GM21528 (cell line): Measurements from ENCODE around the gene DCXR.

Source experiments
- ATAC-seq: cut with Tn5 transposase; IDR thresholded peaks from one replicate; pipeline ENCODE4 v1.9.1; 2021; ENCODE audit warnings: mild to moderate bottlenecking, moderate library complexity; ENCODE audit not compliant: unreplicated experiment, low FRiP score

The DCXR gene

GRCh38 chr17:82037092-82037888, at the start of gene DCXR:
Gene DCXR, minus strand, starts transcription at chr17:82037697. Its CDS starts 15 bp downstream, at chr17:82037682.
- peak; percentile 85 for ATAC-seq

- no peak for ATAC-seq
Observed at GRCh38 chr17:82085931-82086764, 48.7 kb upstream of the DCXR start.

- no peak for ATAC-seq
Observed at GRCh38 chr17:82085031-82085861, 47.7 kb upstream of the DCXR start.

GRCh38 chr17:82084373-82085030, 47.0 kb upstream of the DCXR start:
- ATAC-seq, result no peak

GRCh38 chr17:82083533-82084359, 46.2 kb upstream of the DCXR start:
- ATAC-seq, result no peak

GRCh38 chr17:82083009-82083408, 45.5 kb upstream of the DCXR start:
- ATAC-seq, result no peak

GRCh38 chr17:82082456-82082855, 45.0 kb upstream of the DCXR start:
- ATAC-seq, result no peak

- ATAC-seq, result no peak
Observed at GRCh38 chr17:82081966-82082365, 44.5 kb upstream of the DCXR start.

GRCh38 chr17:82081546-82081945, 44.0 kb upstream of the DCXR start:
- ATAC-seq, result no peak

GRCh38 chr17:82080789-82081464, 43.4 kb upstream of the DCXR start:
- no peak for ATAC-seq

GRCh38 chr17:82080048-82080788, 42.7 kb upstream of the DCXR start:
- no peak for ATAC-seq

GRCh38 chr17:82079001-82079677, 41.6 kb upstream of the DCXR start:
- no peak for ATAC-seq

GRCh38 chr17:82078433-82078832, 40.9 kb upstream of the DCXR start:
- ATAC-seq, result no peak

- no peak for ATAC-seq
Observed at GRCh38 chr17:82077617-82078358, 40.3 kb upstream of the DCXR start.

GRCh38 chr17:82076785-82077591, 39.5 kb upstream of the DCXR start:
- ATAC-seq, result no peak
